RWPE2 (cell line): ENCODE results near the gene OOSP3.
"Not testable (repeated sequence)": the region's sequence is repeated elsewhere in the genome, so short reads cannot be mapped to it uniquely, and the experiment has no call there.

Source experiments
- ATAC-seq: fragments of 200-7000 bp; cut with Tn5 transposase; 3 replicates; pipeline ENCODE4 v1.9.1; 2021; ENCODE audit warnings: low read depth
- DNase-seq: peaks from one replicate; pipeline ENCODE4 v3.0.0-alpha.2; 2020; ENCODE audit warnings: low spot score
- H3K27ac ChIP-seq: fragments of 450-650 bp; 2 replicates; pipeline ENCODE4 v1.5.1; 2017; ENCODE audit warnings: mild to moderate bottlenecking; ENCODE audit not compliant: poor library complexity, severe bottlenecking
- H3K27me3 ChIP-seq: fragments of 250-450 bp; sonication (Bioruptor Pico); 2 replicates; pipeline ENCODE4 v1.5.1; 2021; ENCODE audit warnings: mild to moderate bottlenecking, moderate library complexity; ENCODE audit not compliant: insufficient read depth, poor library complexity, severe bottlenecking
- H3K36me3 ChIP-seq: fragments of 250-450 bp; sonication (Bioruptor Pico); 2 replicates; pipeline ENCODE4 v1.5.1; 2020; ENCODE audit warnings: low read depth, mild to moderate bottlenecking, moderate library complexity
- H3K4me1 ChIP-seq: fragments of 250-450 bp; sonication (Bioruptor Pico); 2 replicates; pipeline ENCODE4 v1.5.1; 2021; ENCODE audit warnings: mild to moderate bottlenecking, moderate library complexity; ENCODE audit not compliant: insufficient read depth, poor library complexity, severe bottlenecking
- H3K4me3 ChIP-seq: fragments of 250-450 bp; sonication (Bioruptor Pico); 2 replicates; pipeline ENCODE4 v1.5.1; 2021; ENCODE audit warnings: mild to moderate bottlenecking, moderate library complexity; ENCODE audit not compliant: severe bottlenecking
- H3K9me3 ChIP-seq: fragments of 250-450 bp; sonication (Bioruptor Pico); 2 replicates; pipeline ENCODE4 v1.5.1; 2021; ENCODE audit warnings: mild to moderate bottlenecking, moderate library complexity; ENCODE audit not compliant: severe bottlenecking
- TF ChIP-seq, protein P1 (sequence below): fragments of 450-650 bp; IDR thresholded peaks from one replicate; pipeline ENCODE4 v1.5.1; 2017; ENCODE audit warnings: mild to moderate bottlenecking, moderate library complexity; ENCODE audit not compliant: poor library complexity, severe bottlenecking

The OOSP3 gene

DNA sequence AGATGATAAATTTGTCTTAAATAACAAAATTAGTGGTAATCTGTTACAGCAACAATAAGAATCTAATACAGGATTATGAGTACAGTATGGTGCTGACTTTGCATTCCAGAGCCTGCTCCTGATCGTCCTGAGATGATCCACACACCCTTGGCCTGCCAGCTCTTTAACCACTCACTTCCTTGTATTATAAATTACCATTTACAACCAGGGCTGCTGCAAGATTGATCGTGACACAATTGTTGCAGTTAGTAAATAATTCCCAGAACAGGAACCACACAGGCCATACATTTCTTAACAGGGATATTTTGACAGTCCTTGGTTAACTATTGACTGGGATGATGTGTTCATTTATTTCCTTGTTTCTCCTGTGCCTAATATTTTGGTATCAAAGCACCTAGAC is 29.5 kb upstream of the OOSP3 start:
- DNase-seq = no peak

DNA sequence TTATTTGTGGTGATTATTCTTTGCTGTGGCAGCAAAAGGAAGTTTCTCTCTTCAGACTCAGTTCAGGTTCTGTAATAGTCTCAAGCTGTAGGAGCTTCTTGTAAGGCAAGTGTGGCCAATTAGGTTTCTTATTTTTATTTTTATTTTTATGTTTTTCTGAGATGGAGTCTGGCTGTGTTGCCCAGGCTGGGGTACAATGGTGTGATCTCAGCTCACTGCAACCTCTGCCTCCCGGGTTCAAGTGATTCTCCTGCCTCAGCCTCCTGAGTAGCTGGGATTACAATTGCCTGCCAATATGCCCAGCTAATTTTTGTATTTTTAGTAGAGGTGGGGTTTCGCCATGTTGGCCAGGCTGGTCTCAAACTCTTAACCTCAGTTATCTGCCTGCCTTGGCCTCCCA is 29.0 kb upstream of the OOSP3 start:
- H3K4me3 ChIP-seq, H3K9me3 ChIP-seq, ATAC-seq, H3K4me1 ChIP-seq, H3K27ac ChIP-seq, H3K27me3 ChIP-seq, DNase-seq, H3K36me3 ChIP-seq: not testable (repeated sequence)

More for the DNA sequence above, 29.5 kb upstream of the OOSP3 start:
- TF ChIP-seq, protein P1, sequence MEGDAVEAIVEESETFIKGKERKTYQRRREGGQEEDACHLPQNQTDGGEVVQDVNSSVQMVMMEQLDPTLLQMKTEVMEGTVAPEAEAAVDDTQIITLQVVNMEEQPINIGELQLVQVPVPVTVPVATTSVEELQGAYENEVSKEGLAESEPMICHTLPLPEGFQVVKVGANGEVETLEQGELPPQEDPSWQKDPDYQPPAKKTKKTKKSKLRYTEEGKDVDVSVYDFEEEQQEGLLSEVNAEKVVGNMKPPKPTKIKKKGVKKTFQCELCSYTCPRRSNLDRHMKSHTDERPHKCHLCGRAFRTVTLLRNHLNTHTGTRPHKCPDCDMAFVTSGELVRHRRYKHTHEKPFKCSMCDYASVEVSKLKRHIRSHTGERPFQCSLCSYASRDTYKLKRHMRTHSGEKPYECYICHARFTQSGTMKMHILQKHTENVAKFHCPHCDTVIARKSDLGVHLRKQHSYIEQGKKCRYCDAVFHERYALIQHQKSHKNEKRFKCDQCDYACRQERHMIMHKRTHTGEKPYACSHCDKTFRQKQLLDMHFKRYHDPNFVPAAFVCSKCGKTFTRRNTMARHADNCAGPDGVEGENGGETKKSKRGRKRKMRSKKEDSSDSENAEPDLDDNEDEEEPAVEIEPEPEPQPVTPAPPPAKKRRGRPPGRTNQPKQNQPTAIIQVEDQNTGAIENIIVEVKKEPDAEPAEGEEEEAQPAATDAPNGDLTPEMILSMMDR = no peak
- H3K4me3 ChIP-seq = no peak overlapping the region
- no peaks in the 10 kb centered on the region for H3K36me3 ChIP-seq
- no peaks in the 10 kb centered on the region for H3K9me3 ChIP-seq
- H3K27me3 ChIP-seq = no peaks in the 10 kb centered on the region
- ATAC-seq = no peak
- H3K27ac ChIP-seq = no peak overlapping the region
- H3K4me1 ChIP-seq = no peaks in the 10 kb centered on the region

DNA sequence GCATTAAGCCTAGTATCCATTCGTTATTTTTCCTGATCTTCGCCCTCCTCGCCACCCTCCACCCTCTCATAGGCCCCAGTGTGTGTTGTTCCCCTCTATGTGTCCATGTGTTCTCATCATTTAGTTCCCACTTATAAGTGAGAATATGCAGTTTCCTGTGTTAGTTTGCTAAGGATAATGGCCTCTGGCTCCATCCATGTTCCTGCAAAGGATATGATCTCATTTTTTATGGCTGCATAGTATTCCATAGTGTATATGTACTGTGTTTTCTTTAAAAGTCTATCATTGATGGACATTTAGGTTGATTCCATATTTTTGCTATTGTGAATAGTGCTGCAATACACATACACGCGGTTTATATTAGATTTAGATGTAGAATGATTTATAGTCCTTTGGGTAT is 27.2 kb upstream of the OOSP3 start:
- not testable (repeated sequence) for H3K36me3 ChIP-seq, DNase-seq, ATAC-seq, H3K4me3 ChIP-seq, H3K9me3 ChIP-seq, H3K4me1 ChIP-seq, H3K27me3 ChIP-seq, H3K27ac ChIP-seq

DNA sequence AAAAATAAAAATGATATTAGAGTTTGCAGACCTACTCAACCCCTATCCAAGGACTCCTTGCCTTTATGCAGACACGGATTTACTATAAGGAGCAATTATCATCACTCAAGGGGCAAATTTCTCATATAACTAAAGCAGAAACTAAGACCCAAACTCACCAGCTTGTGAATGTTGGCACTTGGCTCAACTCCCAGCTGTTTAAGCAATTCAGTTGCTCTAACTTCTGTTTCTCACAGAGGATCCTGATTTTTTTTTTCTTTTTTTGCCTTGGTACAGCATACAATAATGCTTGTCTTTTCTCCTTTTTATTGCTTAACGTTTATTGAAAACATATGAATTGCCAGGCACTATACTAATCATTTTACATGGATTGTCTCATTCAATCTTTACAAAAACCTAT is 23.7 kb upstream of the OOSP3 start:
- ATAC-seq (no peak), DNase-seq (no peak)
- no peak overlapping the region for H3K4me3 ChIP-seq
- H3K4me1 ChIP-seq = peaks cover 15% of the 10 kb centered on the region
- H3K27ac ChIP-seq = no peak overlapping the region
- TF ChIP-seq, protein P1 = no peak
- H3K9me3 ChIP-seq = no peaks in the 10 kb centered on the region
- no peaks in the 10 kb centered on the region for H3K27me3 ChIP-seq
- H3K36me3 ChIP-seq = no peaks in the 10 kb centered on the region

DNA sequence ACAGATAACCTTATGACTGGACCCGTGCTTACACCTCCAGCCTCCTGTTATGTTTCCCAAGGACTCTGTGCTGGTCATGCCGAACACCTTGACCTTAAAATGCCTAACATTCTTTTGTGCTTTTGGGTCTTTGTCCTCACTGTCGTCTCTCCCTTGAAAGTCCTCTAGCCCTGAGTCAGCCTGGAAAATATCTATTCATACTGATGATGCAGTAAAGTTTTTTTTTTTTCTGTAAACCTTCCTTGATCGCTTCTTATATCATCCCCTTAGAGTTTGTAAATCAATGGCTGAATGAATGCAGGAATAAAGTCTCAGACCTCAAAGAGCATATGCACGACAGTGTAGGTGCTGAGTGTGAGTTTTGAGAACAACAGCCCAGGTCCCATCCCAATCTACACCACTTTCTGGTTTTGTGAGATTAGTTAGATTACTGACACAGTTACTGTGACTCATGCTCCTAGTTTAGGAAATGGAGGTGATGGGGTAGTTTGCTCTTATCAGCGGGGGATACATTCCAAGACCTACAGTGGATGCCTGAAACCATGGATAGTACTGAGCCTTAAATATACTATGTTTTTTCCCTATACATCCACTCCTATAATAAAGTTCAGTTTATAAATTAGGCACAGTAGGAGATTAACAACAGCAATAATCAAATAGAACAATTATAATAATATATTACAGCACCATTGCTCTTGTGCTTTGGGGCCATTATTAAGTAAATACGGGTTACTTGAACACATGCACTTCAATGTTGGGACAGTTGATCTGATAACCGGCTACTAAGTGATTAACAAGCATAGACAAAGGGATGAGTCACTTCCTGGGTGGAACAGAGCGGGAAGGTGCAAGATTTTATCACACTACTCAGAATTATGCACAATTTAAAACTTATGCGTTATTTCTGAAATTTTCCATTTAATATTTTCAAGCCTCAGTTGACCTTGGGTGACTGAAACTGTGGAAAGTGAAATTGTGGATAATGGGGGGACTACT is 20.8 kb upstream of the OOSP3 start:
- Histone ChIP-seq H3K4me1 (peaks cover 15% of the 10 kb centered on the region), H3K36me3 (no peaks in the 10 kb centered on the region), H3K4me3 (no peak overlapping the region), H3K9me3 (no peaks in the 10 kb centered on the region), H3K27ac (peak overlapping the region; percentile 8), H3K27me3 (no peaks in the 10 kb centered on the region)
- ATAC-seq (peak; percentile 87), DNase-seq (no peak)
- TF ChIP-seq, protein P1 = no peak

DNA sequence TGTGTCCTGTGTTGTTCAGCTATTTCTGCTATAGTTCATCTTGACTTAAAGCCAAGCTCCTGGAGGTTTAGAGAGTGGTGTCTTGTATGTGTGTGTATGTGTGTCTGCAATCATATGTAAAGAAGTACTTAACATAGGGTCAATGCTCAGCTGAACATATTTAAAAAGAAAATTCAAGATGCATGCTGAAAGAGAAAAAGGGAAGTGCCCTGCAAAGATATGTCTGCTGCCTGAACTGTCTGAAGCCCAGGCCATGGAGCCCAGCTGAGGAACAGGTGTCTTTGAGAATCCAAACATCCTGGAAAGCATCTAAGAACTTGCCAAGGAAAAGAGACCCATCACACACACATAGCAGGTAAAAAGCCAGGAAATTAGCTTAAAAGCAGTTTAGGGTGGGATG is 18.9 kb upstream of the OOSP3 start:
- Histone ChIP-seq H3K27me3 (no peaks in the 10 kb centered on the region), H3K36me3 (no peaks in the 10 kb centered on the region), H3K4me3 (no peak overlapping the region), H3K4me1 (peaks cover 17% of the 10 kb centered on the region), H3K27ac (no peak overlapping the region), H3K9me3 (no peaks in the 10 kb centered on the region)
- TF ChIP-seq, protein P1 = no peak
- ATAC-seq (no peak), DNase-seq (no peak)
